GM19468 (cell line): ENCODE data around the gene FTCDNL1.

Source experiments
- ATAC-seq: cut with Tn5 transposase; IDR thresholded peaks from one replicate; pipeline ENCODE4 v1.9.1; 2021; ENCODE audit warnings: mild to moderate bottlenecking, moderate library complexity, moderate number of reproducible peaks; ENCODE audit not compliant: unreplicated experiment; ENCODE audit errors: extremely low read depth

The FTCDNL1 gene

GRCh38 chr2:199850718-199851500, at the start of gene FTCDNL1:
TSS of gene FTCDNL1 (minus strand) at chr2:199851192. CDS start at chr2:199848962, 2,230 bp downstream.
- peak; percentile 94 for ATAC-seq

DNA sequence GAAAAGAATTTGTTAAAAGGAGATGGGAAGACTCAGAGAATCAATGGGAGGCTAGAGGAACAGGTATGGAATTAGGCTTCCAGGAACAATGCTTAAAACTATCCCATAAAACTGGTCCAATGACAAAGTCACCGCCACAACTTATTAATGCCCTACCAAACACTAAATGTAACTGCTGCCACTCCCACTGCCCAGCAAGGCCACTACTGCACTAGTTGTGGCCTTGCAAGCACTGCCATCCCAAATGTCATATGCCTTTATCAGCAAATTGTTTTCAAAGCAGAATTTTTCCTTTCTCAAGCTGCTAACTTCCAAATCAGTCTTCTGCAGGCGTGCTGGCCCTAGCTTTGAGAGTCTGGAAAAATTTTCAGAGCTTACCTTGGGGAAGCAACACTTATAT, 45.6 kb upstream of the FTCDNL1 start:
- ATAC-seq = no peak

- ATAC-seq = no peak
Observed at GRCh38 chr2:199895406-199895805, 44.4 kb upstream of the FTCDNL1 start.

- no peak for ATAC-seq
Observed at GRCh38 chr2:199883474-199884212, 32.7 kb upstream of the FTCDNL1 start.

DNA sequence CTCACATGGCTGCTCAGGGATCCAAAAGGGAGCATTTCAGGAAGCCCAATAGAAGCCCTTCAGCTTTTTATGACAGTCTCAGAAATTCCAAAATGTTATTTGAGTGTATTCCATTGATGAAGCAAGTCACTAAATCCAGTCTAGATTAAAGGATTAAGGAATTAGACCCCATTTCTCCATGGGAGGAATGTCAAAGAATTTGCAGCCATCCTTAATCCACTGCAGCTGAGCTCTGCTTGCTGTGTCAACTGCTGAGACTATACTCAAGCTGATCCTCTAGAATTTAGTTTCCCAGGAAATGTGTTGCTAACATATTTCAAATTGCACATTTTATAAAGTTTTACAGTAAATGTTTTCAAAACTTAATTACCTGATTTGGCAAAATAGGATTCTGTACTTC, 31.7 kb upstream of the FTCDNL1 start:
- no peak for ATAC-seq

- ATAC-seq = no peak
Observed at GRCh38 chr2:199875400-199875799, 24.4 kb upstream of the FTCDNL1 start.

- ATAC-seq = no peak
Observed at GRCh38 chr2:199874209-199874608, 23.2 kb upstream of the FTCDNL1 start.

DNA sequence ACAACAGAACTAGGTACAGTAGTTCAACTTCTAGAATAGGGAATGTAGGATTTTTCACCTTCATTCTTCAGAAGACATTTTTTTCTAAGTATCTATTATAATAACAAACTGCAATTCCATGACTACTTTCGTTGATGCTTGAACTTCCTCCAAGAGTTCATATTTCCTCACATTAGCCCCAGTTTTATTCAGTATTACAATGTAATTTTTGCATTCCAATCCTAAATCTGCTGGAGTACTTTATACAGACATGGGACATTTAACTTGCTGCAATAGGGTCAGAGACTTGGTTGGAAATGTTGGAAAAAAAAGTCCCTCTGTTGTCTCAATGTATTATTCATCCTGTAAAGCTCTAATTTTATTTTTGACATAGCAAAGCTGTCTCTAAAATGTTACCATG, 19.6 kb upstream of the FTCDNL1 start:
- ATAC-seq = no peak

DNA sequence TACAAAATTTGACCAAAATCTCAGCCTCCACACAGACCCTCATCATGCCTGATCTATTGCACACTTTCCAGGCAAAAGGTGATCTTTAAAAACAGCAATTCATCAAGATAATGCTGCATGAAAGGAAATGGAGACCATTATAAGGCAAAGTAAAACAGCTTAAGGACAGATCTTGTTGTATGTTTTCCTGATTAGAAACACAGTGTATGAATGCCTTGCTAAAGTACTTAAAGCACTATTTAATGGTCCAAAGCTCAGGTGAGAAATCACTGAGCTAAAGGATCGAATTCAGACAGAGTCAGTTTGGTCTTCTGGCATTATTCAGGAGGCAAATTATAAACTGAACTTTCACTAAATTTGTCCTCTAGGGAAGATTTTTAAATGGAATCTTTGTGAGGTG, 18.7 kb upstream of the FTCDNL1 start:
- ATAC-seq = no peak

GRCh38 chr2:199869227-199869541, 18.2 kb upstream of the FTCDNL1 start:
- no peak for ATAC-seq

DNA sequence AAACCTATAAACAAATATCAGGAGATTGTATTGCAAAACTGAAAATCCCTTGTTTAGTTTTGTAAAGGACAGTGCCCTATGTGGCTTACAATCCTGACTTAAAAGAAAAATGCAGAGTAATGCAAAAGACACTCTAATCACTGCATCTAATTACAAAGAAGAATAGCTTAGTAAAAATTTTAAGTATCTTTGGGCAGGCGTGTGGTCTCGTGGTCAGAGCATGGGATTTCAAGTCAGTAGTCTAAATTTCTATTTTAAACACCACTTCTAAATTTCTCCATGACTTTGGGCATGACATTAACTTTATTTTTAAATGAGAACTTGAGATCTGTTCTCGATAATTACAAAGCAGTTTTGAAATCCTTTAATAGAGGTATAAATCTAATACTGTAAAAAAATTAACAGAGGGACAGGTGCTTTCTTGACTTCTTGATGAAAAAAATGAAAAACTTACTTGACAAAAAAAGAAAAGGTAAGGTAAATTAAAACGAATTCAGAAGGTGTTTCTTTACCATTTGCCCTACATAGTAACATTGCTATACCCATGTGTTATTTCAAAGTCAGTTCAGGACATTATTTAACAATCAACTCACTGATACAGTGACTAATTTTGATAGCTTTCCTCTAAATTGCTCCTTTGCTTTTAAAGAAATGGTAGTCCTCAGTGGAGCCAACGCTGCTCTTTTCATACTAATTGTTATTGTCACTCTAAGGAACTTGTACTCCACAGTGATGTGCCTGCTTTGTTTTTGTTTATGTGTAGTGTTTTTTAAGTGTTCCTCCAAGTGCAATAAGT, 17.6 kb upstream of the FTCDNL1 start:
- ATAC-seq = no peak

DNA sequence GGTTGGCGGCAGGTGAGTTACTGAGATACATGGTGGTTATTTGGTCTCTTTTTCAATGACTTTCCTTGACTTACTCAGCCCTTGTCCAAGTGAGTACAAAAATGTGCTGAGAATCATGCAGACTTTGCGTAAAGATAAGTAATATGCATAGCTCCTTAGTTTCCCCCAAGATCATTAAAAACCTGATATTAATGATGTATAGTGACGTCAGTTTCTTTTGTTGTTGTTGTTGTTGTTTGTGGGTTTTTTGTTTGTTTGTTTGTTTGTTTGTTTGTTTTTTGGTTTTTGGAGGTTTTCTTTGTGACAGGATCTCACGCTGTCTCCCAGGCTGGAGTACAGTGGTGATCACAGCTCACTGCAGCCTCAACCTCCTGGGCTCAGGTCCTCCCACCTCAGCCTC, 14.9 kb upstream of the FTCDNL1 start:
- no peak for ATAC-seq

GRCh38 chr2:199862788-199863187, 11.8 kb upstream of the FTCDNL1 start:
- no peak for ATAC-seq

- ATAC-seq = no peak
Observed at GRCh38 chr2:199861132-199861774, 10.3 kb upstream of the FTCDNL1 start.

DNA sequence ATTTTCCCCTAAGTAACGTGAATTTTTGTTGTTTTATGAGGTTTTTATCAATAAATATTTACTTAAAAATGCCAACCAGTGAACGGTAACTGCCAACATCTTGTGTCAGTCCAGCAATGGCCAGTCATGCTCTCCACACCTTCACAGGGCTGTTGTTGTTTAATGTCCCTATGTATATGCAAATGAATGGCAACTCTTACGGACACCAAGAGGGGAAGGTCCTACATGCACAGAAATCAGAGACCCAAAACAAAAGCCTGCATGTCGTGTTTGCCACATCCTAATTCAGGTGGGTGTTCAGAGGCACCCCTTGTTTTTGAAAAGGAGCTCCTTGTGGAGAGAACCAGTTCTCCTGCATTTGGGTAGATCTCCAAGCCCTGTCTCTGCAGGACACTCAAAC, 4.8 kb upstream of the FTCDNL1 start:
- ATAC-seq = no peak

GRCh38 chr2:199851883-199852282, 891 bp upstream of the FTCDNL1 start:
- ATAC-seq = no peak

DNA sequence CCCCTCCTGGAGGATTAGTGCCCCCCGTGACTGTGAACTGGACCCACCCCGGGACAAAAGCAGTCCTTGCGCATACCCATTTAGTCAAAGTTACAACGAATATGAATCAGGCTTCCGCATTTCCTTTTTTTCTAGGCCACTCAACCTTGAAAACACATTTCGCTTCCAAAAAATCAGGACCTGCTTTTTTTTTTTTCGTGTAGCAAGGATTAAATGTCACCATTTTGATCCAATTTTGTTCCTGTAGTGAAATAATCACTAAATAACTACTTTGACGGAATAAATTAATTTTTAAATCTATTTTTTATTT, 464 bp upstream of the FTCDNL1 start:
- no peak for ATAC-seq

DNA sequence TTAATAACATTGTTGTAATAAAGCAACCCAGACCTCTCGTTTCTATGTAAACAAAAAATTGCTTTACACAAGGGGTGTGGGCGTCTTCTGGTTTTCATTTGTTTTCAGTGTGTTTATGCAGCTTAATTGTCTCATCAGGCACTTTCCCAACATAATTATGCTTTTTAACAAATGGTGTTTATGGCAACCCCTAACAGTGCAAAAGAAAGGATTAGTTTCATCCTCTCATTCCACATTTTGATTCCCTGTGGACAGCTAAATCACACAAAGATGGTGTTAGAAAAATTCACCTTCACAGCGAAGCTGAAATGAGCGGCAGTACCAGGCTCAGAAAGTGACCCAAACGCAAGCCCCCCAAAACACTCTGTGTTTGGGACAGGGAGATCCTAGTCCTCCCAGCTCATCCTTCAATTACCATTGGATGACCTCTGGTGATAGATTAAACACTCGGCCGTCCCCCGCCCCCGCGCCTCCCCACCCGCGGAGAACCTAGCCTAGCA, 724 bp downstream of the FTCDNL1 start:
- ATAC-seq = no peak

GRCh38 chr2:199848389-199849130, 2.4 kb downstream of the FTCDNL1 start:
- no peak for ATAC-seq
